T-helper 22 cell (primary cell): ENCODE data around the gene GSG1L.
"Not testable (repeated sequence)": the region's sequence is repeated elsewhere in the genome, so short reads cannot be mapped to it uniquely, and the experiment has no call there.

ENCODE experiments used
- DNase-seq: peaks from one replicate; pipeline ENCODE4 v3.0.0-alpha.2; 2020; ENCODE audit warnings: low read depth

GSG1L gene

GRCh38 chr16:27980919-27981700, 82.4 kb downstream of the GSG1L start:
- DNase-seq, result no peak

GRCh38 chr16:27980076-27980775, 83.3 kb downstream of the GSG1L start:
- DNase-seq, result no peak

- DNase-seq, result not testable (repeated sequence)
Measured at GRCh38 chr16:27979668-27980067, 83.8 kb downstream of the GSG1L start.

- no peak for DNase-seq
Measured at GRCh38 chr16:27978876-27979275, 84.6 kb downstream of the GSG1L start.

- DNase-seq, result no peak
Measured at GRCh38 chr16:27977966-27978365, 85.5 kb downstream of the GSG1L start.

- DNase-seq, result no peak
Measured at GRCh38 chr16:27976990-27977389, 86.5 kb downstream of the GSG1L start.

GRCh38 chr16:27974896-27975540, 88.5 kb downstream of the GSG1L start:
- DNase-seq, result no peak

- no peak for DNase-seq
Measured at GRCh38 chr16:27973678-27974077, 89.8 kb downstream of the GSG1L start.

- DNase-seq, result no peak
Measured at GRCh38 chr16:27972500-27972899, 91.0 kb downstream of the GSG1L start.

- DNase-seq, result no peak
Measured at GRCh38 chr16:27969574-27969973, 93.9 kb downstream of the GSG1L start.

- no peak for DNase-seq
Measured at GRCh38 chr16:27967169-27967568, 96.3 kb downstream of the GSG1L start.

GRCh38 chr16:27966756-27967155, 96.8 kb downstream of the GSG1L start:
- DNase-seq, result no peak

- no peak for DNase-seq
Measured at GRCh38 chr16:27965801-27966200, 97.7 kb downstream of the GSG1L start.

- no peak for DNase-seq
Measured at GRCh38 chr16:27963471-27963965, 100.0 kb downstream of the GSG1L start.

GRCh38 chr16:27962197-27962596, 101.3 kb downstream of the GSG1L start:
- no peak for DNase-seq

- DNase-seq, result no peak
Measured at GRCh38 chr16:27961296-27961620, 102.3 kb downstream of the GSG1L start.

- DNase-seq, result no peak
Measured at GRCh38 chr16:27960619-27961295, 102.8 kb downstream of the GSG1L start.

GRCh38 chr16:27959914-27960313, 103.6 kb downstream of the GSG1L start:
- no peak for DNase-seq

GRCh38 chr16:27954191-27954590, 109.3 kb downstream of the GSG1L start:
- DNase-seq, result no peak

GRCh38 chr16:27952811-27953210, 110.7 kb downstream of the GSG1L start:
- no peak for DNase-seq

GRCh38 chr16:27951489-27952120, 111.9 kb downstream of the GSG1L start:
- no peak for DNase-seq
